GM12878 (cell line): ENCODE data around the gene PLEK2. TPM values are rescaled to one million over a fixed set of nuclear protein-coding genes. Genes with fewer than 3 reads are reported as not detected.

ENCODE experiments used
- ATAC-seq: fragments of 200-7000 bp; cut with Tn5 transposase; 3 replicates; pipeline ENCODE4 v1.9.1; 2020; ENCODE audit warnings: mild to moderate bottlenecking, moderate library complexity
- BruUV-seq: library from RNA; stranded (reverse); fragments of 400-500 nt; replicated peaks from 2 replicates; lab custom pipeline; 2021; lab: Mats Ljungman, UMichigan
- CTCF ChIA-PET: fragments of 300-600 bp; sonication (Branson Sonifier 250); formaldehyde crosslinking; extraction: SDS; loops from one replicate; lab custom pipeline; 2021; ENCODE audit warnings: inconsistent platforms; lab: Yijun Ruan, JAX
- POLR2A ChIA-PET: fragments of 350-600 bp; formaldehyde crosslinking; extraction: SDS; loops from one replicate; lab custom pipeline; 2021; ENCODE audit warnings: inconsistent platforms; lab: Charles Lee
- RAD21 ChIA-PET: fragments of 300-600 bp; sonication (Branson Sonifier 250); formaldehyde crosslinking; loops from one replicate; lab custom pipeline; 2023; ENCODE audit warnings: antibody characterized with exemption; ENCODE audit not compliant: unreplicated experiment; lab: Charles Lee
- SMC1A ChIA-PET: fragments of 300-600 bp; sonication (Branson Sonifier 250); formaldehyde crosslinking; loops from one replicate; lab custom pipeline; 2023; ENCODE audit not compliant: unreplicated experiment, uncharacterized antibody; lab: Charles Lee
- DNase-seq: peaks from one replicate; pipeline ENCODE4 v3.0.0-alpha.2; 2011; ENCODE audit warnings: low read depth, low spot score
- FAIRE-seq: peaks from 3 replicates; lab custom pipeline; 2011; peaks lifted over from hg19 to GRCh38; lab: Jason Lieb, UNC
- H2AFZ ChIP-seq: 2 replicates; pipeline ENCODE4 v1.6.0; 2011; ENCODE audit warnings: low read depth, low read length, control low read depth; ENCODE audit not compliant: control insufficient read depth
- H3K27ac ChIP-seq: 2 replicates; pipeline ENCODE4 v1.5.1; 2011; ENCODE audit warnings: control low read depth; ENCODE audit not compliant: control insufficient read depth, insufficient read depth
- H3K27me3 ChIP-seq, 2 experiments: replicated peaks in 1 of 2; 2 replicates each; pipeline versions ENCODE4 v1.6.0 to v1.6.1; 2011; ENCODE audit warnings: low read length in 1 of 2; ENCODE audit not compliant: control insufficient read depth in 2 of 2, insufficient read depth in 2 of 2
- H3K36me3 ChIP-seq, 2 experiments: 2 replicates each; pipeline ENCODE4 v1.5.1; 2011; ENCODE audit warnings: low read length in 1 of 2; ENCODE audit not compliant: control insufficient read depth in 2 of 2, insufficient read depth in 2 of 2
- H3K4me1 ChIP-seq: 2 replicates; pipeline ENCODE4 v1.6.1; 2011; ENCODE audit warnings: mild to moderate bottlenecking, low read length, moderate library complexity, mixed read lengths; ENCODE audit not compliant: control insufficient read depth, insufficient read depth
- H3K4me2 ChIP-seq: 2 replicates; pipeline ENCODE4 v1.6.0; 2011; ENCODE audit warnings: control low read depth; ENCODE audit not compliant: control insufficient read depth, insufficient read depth
- H3K4me3 ChIP-seq: fragments of 200-600 bp; sonication (generic); 2 replicates; pipeline ENCODE4 v1.5.1; 2016
- H3K79me2 ChIP-seq: 2 replicates; pipeline ENCODE4 v1.6.0; 2011; ENCODE audit warnings: low read length; ENCODE audit not compliant: control insufficient read depth, insufficient read depth
- H3K9ac ChIP-seq: 2 replicates; pipeline ENCODE4 v1.8.0; 2011; ENCODE audit warnings: low read length, control low read depth, mixed read lengths; ENCODE audit not compliant: control insufficient read depth, insufficient read depth
- H3K9me3 ChIP-seq: replicated peaks from 3 replicates; pipeline ENCODE4 v1.5.1; 2011; ENCODE audit warnings: mild to moderate bottlenecking, low read length; ENCODE audit not compliant: control insufficient read depth, insufficient read depth
- H4K20me1 ChIP-seq: 2 replicates; pipeline ENCODE4 v1.6.0; 2011; ENCODE audit not compliant: control insufficient read depth, insufficient read depth
- BCL3 ChIP-seq: IDR thresholded peaks from 2 replicates; pipeline ENCODE4 v1.6.1; 2011; ENCODE audit warnings: borderline replicate concordance, low read depth, mild to moderate bottlenecking, moderate library complexity, low read length; ENCODE audit not compliant: insufficient read depth, poor library complexity, severe bottlenecking
- E2F4 ChIP-seq: IDR thresholded peaks from 2 replicates; pipeline ENCODE4 v1.6.1; 2012; ENCODE audit warnings: low read depth, low read length, improper control_type of control experiment
- EED ChIP-seq: sonication (generic); IDR thresholded peaks from 2 replicates; pipeline ENCODE4 v1.6.1; 2016; ENCODE audit warnings: antibody characterized with exemption, low read depth
- EGR1 ChIP-seq, 2 experiments: IDR thresholded peaks; 1 replicate in 1 of 2; 2 replicates in 1 of 2; pipeline ENCODE4 v1.6.1; 2011 to 2012; ENCODE audit warnings: low read depth in 2 of 2, low read length in 2 of 2, borderline replicate concordance in 1 of 2, mild to moderate bottlenecking in 1 of 2, moderate library complexity in 1 of 2
- ETV6 ChIP-seq, 2 experiments: fragments of 450-650 bp in 1 of 2; IDR thresholded peaks in 1 of 2; conservative IDR thresholded peaks in 1 of 2; 2 replicates each; pipeline ENCODE4 v1.6.1; 2014; ENCODE audit warnings: antibody characterized with exemption in 1 of 2, borderline replicate concordance in 1 of 2, low read depth in 1 of 2, mild to moderate bottlenecking in 1 of 2, moderate library complexity in 1 of 2
- FOS ChIP-seq: IDR thresholded peaks from 3 replicates; pipeline ENCODE4 v1.6.1; 2011; ENCODE audit warnings: borderline replicate concordance; ENCODE audit not compliant: insufficient read length; ENCODE audit errors: extremely low read depth
- MEF2A ChIP-seq: IDR thresholded peaks from 2 replicates; pipeline ENCODE4 v1.6.1; 2011; ENCODE audit warnings: low read depth, mild to moderate bottlenecking, low read length, moderate library complexity; ENCODE audit not compliant: insufficient read depth
- MLLT1 ChIP-seq: fragments of 450-650 bp; IDR thresholded peaks from 2 replicates; pipeline ENCODE4 v1.6.1; 2016; ENCODE audit warnings: mild to moderate bottlenecking
- MTA3 ChIP-seq: IDR thresholded peaks from 2 replicates; pipeline ENCODE4 v1.6.1; 2012; ENCODE audit warnings: low read length, inconsistent platforms, borderline replicate concordance
- NBN ChIP-seq: fragments of 450-650 bp; IDR thresholded peaks from 2 replicates; pipeline ENCODE4 v1.6.1; 2016
- POU2F2 ChIP-seq: IDR thresholded peaks from 3 replicates; pipeline ENCODE4 v1.6.1; 2011; ENCODE audit warnings: low read depth, mild to moderate bottlenecking, low read length, borderline replicate concordance
- SMC3 ChIP-seq: IDR thresholded peaks from 2 replicates; pipeline ENCODE4 v1.6.1; 2011; ENCODE audit warnings: low read length, improper control_type of control experiment, borderline replicate concordance
- SUPT20H ChIP-seq: IDR thresholded peaks from 2 replicates; pipeline ENCODE4 v1.6.1; 2011; ENCODE audit warnings: low read depth, mild to moderate bottlenecking, low read length, moderate library complexity, borderline replicate concordance; ENCODE audit not compliant: control insufficient read depth
- USF1 ChIP-seq: IDR thresholded peaks from 2 replicates; pipeline ENCODE4 v1.6.1; 2011; ENCODE audit warnings: borderline replicate concordance, low read depth, mild to moderate bottlenecking, moderate library complexity, mixed read lengths, low read length; ENCODE audit not compliant: insufficient read depth; ENCODE audit errors: extremely low read length
- ZNF274 ChIP-seq: IDR thresholded peaks from one replicate; pipeline ENCODE4 v1.8.0; 2011; ENCODE audit not compliant: insufficient read length, insufficient read depth
- WGBS: methylation state at CpG from one replicate; pipeline ENCODE4 v1.1.6; 2016; ENCODE audit warnings: low lambda C conversion rate; ENCODE audit not compliant: insufficient replicate concordance, insufficient coverage; ENCODE audit errors: missing lambda C conversion rate; 5-methylcytosine and 5-hydroxymethylcytosine counted together
- in situ Hi-C: fragments of 300-500 bp; cut with MboI; formaldehyde crosslinking; loops from 9 replicates; pipeline ENCODE4 v1.14.3; 2018; ENCODE audit warnings: mixed read lengths
- intact Hi-C: fragments of 100-400 bp; cut with micrococcal nuclease; formaldehyde crosslinking; loops from one replicate; pipeline ENCODE4 v1.14.2; 2022; ENCODE audit not compliant: unreplicated experiment
- polyA plus RNA-seq, 11 experiments: library from polyadenylated mRNA; depleted of rRNA in 4 of 11; unstranded in 6 of 11; stranded (reverse) in 5 of 11; fragments of >200 nt; fragmentation: Nextera tagmentation in 4 of 11; fragmentation: Illumina TruSeq in 1 of 11; extraction: Ambion mirVana in 4 of 11; extraction: Trizol in 1 of 11; gene quantifications; 1 replicate in 1 of 11; 2 replicates in 10 of 11; pipeline versions ENCODE4 v1.2.1 to v1.2.3, GENCODE V29; 2011 to 2016; ENCODE audit warnings: inconsistent platforms in 2 of 11, missing spikeins in 2 of 11, low read depth in 1 of 11
- total RNA-seq, 4 experiments: library from RNA; depleted of rRNA in 3 of 4; stranded (reverse); fragments of >200 nt in 3 of 4; fragmentation: Illumina TruSeq in 1 of 4; extraction: Trizol in 1 of 4; gene quantifications; 2 replicates each; pipeline versions ENCODE4 v1.2.1 to v1.2.3, GENCODE V29; 2013 to 2021

PLEK2 gene
- total and polyA plus RNA-seq, 10 of the 15 experiments (the other 5 are each of a cell fraction or from before 2014, with no cell fraction given) = 0.08 to 0.20 TPM; not detected in 8

GRCh38 chr14:67359775-67360469 lies 52.0 kb downstream of the PLEK2 start, which contains the start of the genes ATP6V1D and EIF2S1:
TSS of gene ATP6V1D (minus strand) at chr14:67359804. CDS start at chr14:67359698, 106 bp downstream.
TSS of gene EIF2S1 (plus strand) at chr14:67360328. CDS start at chr14:67364768, 4,440 bp downstream.
- Histone ChIP-seq H3K27me3 (no peaks in the 10 kb centered on the region), H3K4me3 (peak within 1 kb of the TSS; percentile 91), H3K27ac (peak within 1 kb of the TSS; percentile 98), H3K79me2 (peaks cover 73% of the 10 kb centered on the region), H3K9me3 (no peaks in the 10 kb centered on the region), H3K36me3 (peaks cover 0 to 3% of the 10 kb centered on the region in 2 experiments; a peak in 1 of 4 replicates), H2AFZ (peak within 1 kb of the TSS; percentile 90), H3K9ac (peak within 1 kb of the TSS; percentile 89), H3K4me1 (peaks cover 4% of the 10 kb centered on the region; the same call in 1 of the 2 replicates), H4K20me1 (no peaks in the 10 kb centered on the region), H3K4me2 (peak within 1 kb of the TSS; percentile 88)
- ChIA-PET SMC1A (interaction anchor here (0.7 to 1.5 kb wide), 10 partner anchors 9 to 1982 kb away, joined by 3 to 5 read pairs (median 4); no protein-coding TSS in a partner anchor), POLR2A (interaction anchor here (0.6 to 1.5 kb wide), 4 partner anchors 9 to 854 kb away, joined by 3 to 8 read pairs (median 4); no protein-coding TSS in a partner anchor), CTCF (interaction anchor here (0.6 to 2.0 kb wide), 33 partner anchors 8 to 1001 kb away, joined by 3 to 16 read pairs (median 4); partner anchors contain the start of genes ARG2 and RDH11), RAD21 (interaction anchor here (0.7 to 1.5 kb wide), 10 partner anchors 17 to 863 kb away, joined by 3 to 4 read pairs (median 3); partner anchors contain the start of genes GPHN and PIGH)
- DNase-seq (peak; percentile 98), FAIRE-seq (peak; percentile 93), ATAC-seq (peak; percentile 91)
- no TSS peak for BruUV-seq
- in situ Hi-C loops = loop anchor here (10.0 kb wide), 1 partner anchor 855 kb away; the partner anchor contains the start of gene GPHN
- WGBS = under 1% methylated on average over 47 of the region's 47 CpGs
- intact Hi-C loops = no loop called here
- TF ChIP-seq EGR1 (IDR thresholded peaks at IDR 0.05; ENCODE audit: borderline replicate concordance in 1 of 2, low read depth in 2 of 2, low read length in 2 of 2) (0 out of 3 replicates have a peak, but pooled peaks of 1 of the 2 experiments have one; percentile 50), E2F4 (no peak), USF1 (peak; percentile 78), MLLT1 (peak; percentile 84), SMC3 (no peak), MTA3 (no peak), POU2F2 (peak; percentile 62; the same call in 2 of the 3 replicates), EED (no peak), NBN (peak; percentile 96), MEF2A (no peak), ZNF274 (no peak), BCL3 (no peak), SUPT20H (no peak), FOS (no peak), ETV6 (conservative IDR thresholded peaks at IDR 0.05 in 1 of 2, IDR thresholded peaks at IDR 0.05 in 1 of 2; ENCODE audit: borderline replicate concordance in 1 of 2, low read depth in 1 of 2) (no peak)
